ENCODE measurements around the gene STBD1. TPM values are rescaled to one million over a fixed set of nuclear protein-coding genes. Genes with fewer than 3 reads are reported as not detected.
A peak's percentile ranks its signal among the peaks of the same experiment; 100 is the strongest.

Gene STBD1
- under 1 TPM; 0.63 to 0.67 TPM for total RNA-seq

GRCh38 chr4:76305971-76306881 is at the start of gene STBD1:
Gene STBD1, plus strand, starts transcription at chr4:76306733. Its CDS starts 37 bp downstream, at chr4:76306770.
- H3K36me3 Mint-ChIP-seq = no peaks in the 10 kb centered on the region
- H3K4me1 Mint-ChIP-seq (ENCODE audit: low read depth) = peaks cover 30% of the 10 kb centered on the region
- ChIA-PET CTCF (interaction anchor here (0.7 to 2.7 kb wide), 9 partner anchors 26 to 198 kb away, joined by 3 to 23 read pairs (median 5); no protein-coding TSS in a partner anchor), POLR2A (interaction anchor here (0.5 kb wide), 1 partner anchor 10 kb away, joined by 4 read pairs; no protein-coding TSS in a partner anchor)
- peaks cover 3% of the 10 kb centered on the region for H3K27me3 Mint-ChIP-seq
- H3K9me3 Mint-ChIP-seq = no peaks in the 10 kb centered on the region
- peak within 1 kb of the TSS; percentile 24 for H3K27ac Mint-ChIP-seq
- intact Hi-C loops (cut with micrococcal nuclease) = loop anchor here (2.0 to 10.0 kb wide), 6 partner anchors 49 to 791 kb away; partner anchors contain the start of genes FAM47E, RCHY1, SDAD1 and THAP6
- H3K4me3 Mint-ChIP-seq = peak within 1 kb of the TSS; percentile 75
- peak; percentile 46 for DNase-seq

- Mint-ChIP-seq H3K27ac (no peak overlapping the region), H3K4me1 (ENCODE audit: low read depth) (no peaks in the 10 kb centered on the region), H3K27me3 (peaks cover 33% of the 10 kb centered on the region), H3K36me3 (no peaks in the 10 kb centered on the region), H3K4me3 (no peak overlapping the region), H3K9me3 (no peaks in the 10 kb centered on the region)
- CTCF ChIA-PET = interaction anchor here (1.4 kb wide), 1 partner anchor 77 kb away, joined by 3 read pairs; no protein-coding TSS in a partner anchor
- intact Hi-C loops (cut with micrococcal nuclease) = no loop called here
- POLR2A ChIA-PET = no interaction called here
- no peak for DNase-seq
Observed at GRCh38 chr4:76256968-76257367, 49.6 kb upstream of the STBD1 start.

GRCh38 chr4:76257824-76258223 is 48.7 kb upstream of the STBD1 start:
- H3K4me3 Mint-ChIP-seq = no peak overlapping the region
- peaks cover 26% of the 10 kb centered on the region for H3K27me3 Mint-ChIP-seq
- CTCF ChIA-PET = interaction anchor here (1.0 kb wide), 1 partner anchor 120 kb away, joined by 3 read pairs; no protein-coding TSS in a partner anchor
- no peaks in the 10 kb centered on the region for H3K9me3 Mint-ChIP-seq
- no peak for DNase-seq
- H3K27ac Mint-ChIP-seq = no peak overlapping the region
- H3K36me3 Mint-ChIP-seq = no peaks in the 10 kb centered on the region
- intact Hi-C loops (cut with micrococcal nuclease) = no loop called here
- no peaks in the 10 kb centered on the region for H3K4me1 Mint-ChIP-seq (ENCODE audit: low read depth)
- POLR2A ChIA-PET = no interaction called here

GRCh38 chr4:76260571-76260970 is 46.0 kb upstream of the STBD1 start:
- Mint-ChIP-seq H3K27ac (no peak overlapping the region), H3K9me3 (no peaks in the 10 kb centered on the region), H3K4me3 (no peak overlapping the region), H3K27me3 (peaks cover 11% of the 10 kb centered on the region), H3K36me3 (no peaks in the 10 kb centered on the region), H3K4me1 (ENCODE audit: low read depth) (no peaks in the 10 kb centered on the region)
- CTCF ChIA-PET = interaction anchor here (0.5 to 1.2 kb wide), 2 partner anchors 9 to 117 kb away, joined by 3 read pairs; no protein-coding TSS in a partner anchor
- POLR2A ChIA-PET = no interaction called here
- no peak for DNase-seq
- intact Hi-C loops (cut with micrococcal nuclease) = no loop called here

- CTCF ChIA-PET = no interaction called here
- H3K27ac Mint-ChIP-seq = no peak overlapping the region
- H3K27me3 Mint-ChIP-seq = peaks cover 4% of the 10 kb centered on the region
- POLR2A ChIA-PET = no interaction called here
- no peaks in the 10 kb centered on the region for H3K36me3 Mint-ChIP-seq
- no peak overlapping the region for H3K4me3 Mint-ChIP-seq
- intact Hi-C loops (cut with micrococcal nuclease) = no loop called here
- H3K9me3 Mint-ChIP-seq = no peaks in the 10 kb centered on the region
- no peaks in the 10 kb centered on the region for H3K4me1 Mint-ChIP-seq (ENCODE audit: low read depth)
- no peak for DNase-seq
Observed at GRCh38 chr4:76265631-76266218, 40.8 kb upstream of the STBD1 start.

GRCh38 chr4:76266627-76267026 is 39.9 kb upstream of the STBD1 start:
- CTCF ChIA-PET = interaction anchor here (1.7 kb wide), 1 partner anchor 112 kb away, joined by 5 read pairs; no protein-coding TSS in a partner anchor
- no peak for DNase-seq
- intact Hi-C loops (cut with micrococcal nuclease) = no loop called here

GRCh38 chr4:76267811-76268210 is 38.7 kb upstream of the STBD1 start:
- H3K27ac Mint-ChIP-seq = no peak overlapping the region
- H3K4me1 Mint-ChIP-seq (ENCODE audit: low read depth) = no peaks in the 10 kb centered on the region
- no peaks in the 10 kb centered on the region for H3K36me3 Mint-ChIP-seq
- H3K27me3 Mint-ChIP-seq = peaks cover 4% of the 10 kb centered on the region
- POLR2A ChIA-PET = no interaction called here
- H3K9me3 Mint-ChIP-seq = no peaks in the 10 kb centered on the region
- H3K4me3 Mint-ChIP-seq = no peak overlapping the region
- no peak for DNase-seq
- CTCF ChIA-PET = interaction anchor here (1.0 to 1.7 kb wide), 3 partner anchors 88 to 111 kb away, joined by 4 to 5 read pairs (median 4); no protein-coding TSS in a partner anchor
- intact Hi-C loops (cut with micrococcal nuclease) = no loop called here

More at GRCh38 chr4:76266627-76267026, 39.9 kb upstream of the STBD1 start:
- Mint-ChIP-seq H3K4me3 (no peak overlapping the region), H3K4me1 (ENCODE audit: low read depth) (no peaks in the 10 kb centered on the region), H3K9me3 (no peaks in the 10 kb centered on the region), H3K36me3 (no peaks in the 10 kb centered on the region), H3K27me3 (peaks cover 4% of the 10 kb centered on the region), H3K27ac (no peak overlapping the region)
- POLR2A ChIA-PET = no interaction called here

GRCh38 chr4:76270244-76271175 is 36.0 kb upstream of the STBD1 start:
- ChIA-PET CTCF (interaction anchor here (0.7 kb wide), 1 partner anchor 10 kb away, joined by 3 read pairs; no protein-coding TSS in a partner anchor), POLR2A (no interaction called here)
- intact Hi-C loops (cut with micrococcal nuclease) = no loop called here
- Mint-ChIP-seq H3K27ac (no peak overlapping the region), H3K36me3 (no peaks in the 10 kb centered on the region), H3K4me1 (ENCODE audit: low read depth) (no peaks in the 10 kb centered on the region), H3K4me3 (no peak overlapping the region), H3K27me3 (peaks cover 4% of the 10 kb centered on the region), H3K9me3 (no peaks in the 10 kb centered on the region)
- no peak for DNase-seq

GRCh38 chr4:76271248-76271647 is 35.3 kb upstream of the STBD1 start:
- DNase-seq = no peak
- peaks cover 4% of the 10 kb centered on the region for H3K27me3 Mint-ChIP-seq
- intact Hi-C loops (cut with micrococcal nuclease) = no loop called here
- no peaks in the 10 kb centered on the region for H3K9me3 Mint-ChIP-seq
- ChIA-PET CTCF (no interaction called here), POLR2A (no interaction called here)
- no peak overlapping the region for H3K4me3 Mint-ChIP-seq
- H3K27ac Mint-ChIP-seq = no peak overlapping the region
- H3K36me3 Mint-ChIP-seq = no peaks in the 10 kb centered on the region
- no peaks in the 10 kb centered on the region for H3K4me1 Mint-ChIP-seq (ENCODE audit: low read depth)

GRCh38 chr4:76272073-76272472 is 34.5 kb upstream of the STBD1 start:
- intact Hi-C loops (cut with micrococcal nuclease) = no loop called here
- no peak overlapping the region for H3K27ac Mint-ChIP-seq
- no peaks in the 10 kb centered on the region for H3K4me1 Mint-ChIP-seq (ENCODE audit: low read depth)
- POLR2A ChIA-PET = no interaction called here
- H3K36me3 Mint-ChIP-seq = no peaks in the 10 kb centered on the region
- DNase-seq = no peak
- H3K9me3 Mint-ChIP-seq = no peaks in the 10 kb centered on the region
- CTCF ChIA-PET = no interaction called here
- H3K4me3 Mint-ChIP-seq = no peak overlapping the region
- H3K27me3 Mint-ChIP-seq = peaks cover 4% of the 10 kb centered on the region

GRCh38 chr4:76272582-76272981 is 34.0 kb upstream of the STBD1 start:
- intact Hi-C loops (cut with micrococcal nuclease) = no loop called here
- Mint-ChIP-seq H3K27ac (no peak overlapping the region), H3K4me3 (no peak overlapping the region), H3K4me1 (ENCODE audit: low read depth) (no peaks in the 10 kb centered on the region), H3K27me3 (peaks cover 5% of the 10 kb centered on the region), H3K36me3 (no peaks in the 10 kb centered on the region), H3K9me3 (no peaks in the 10 kb centered on the region)
- ChIA-PET POLR2A (no interaction called here), CTCF (no interaction called here)
- no peak for DNase-seq
